Natural killer cell treated with Interleukin-12 subunit alpha and Interleukin-12 subunit beta and Interleukin-15 and Interleukin-18, amount 100 ng/mL, for 72 hours (primary cell): ENCODE results near the gene KDM3A. TPM values are rescaled to one million over a fixed set of nuclear protein-coding genes. Genes with fewer than 3 reads are reported as not detected.
A peak's percentile ranks its signal among the peaks of the same experiment; 100 is the strongest.
"Not testable (repeated sequence)": the region's sequence is repeated elsewhere in the genome, so short reads cannot be mapped to it uniquely, and the experiment has no call there.

Source experiments
- ATAC-seq, 2 donors: fragments of 150-1000 bp; cut with Tn5 transposase in 1 of 2; sonication (Bioruptor Pico), chemical (Tn5 transposase) in 1 of 2; 2 replicates each; pipeline ENCODE4 v1.10.0; 2021
- DNase-seq: peaks from one replicate; pipeline ENCODE4 v3.0.0; 2022; ENCODE audit warnings: low spot score
- H3K27ac Mint-ChIP-seq, 2 donors: 1 replicate in 1 of 2; 2 replicates in 1 of 2; pipeline ENCODE4 v1.8.0; 2022; ENCODE audit warnings: mixed read lengths in 2 of 2, mild to moderate bottlenecking in 1 of 2, moderate library complexity in 1 of 2
- H3K27me3 Mint-ChIP-seq, 2 donors: 1 replicate in 1 of 2; 2 replicates in 1 of 2; pipeline ENCODE4 v1.8.0; 2022; ENCODE audit warnings: mixed read lengths in 2 of 2
- H3K36me3 Mint-ChIP-seq: one replicate; pipeline ENCODE4 v1.8.0; 2022; ENCODE audit warnings: mixed read lengths
- H3K4me1 Mint-ChIP-seq, 2 donors: 1 replicate in 1 of 2; 2 replicates in 1 of 2; pipeline ENCODE4 v1.8.0; 2022; ENCODE audit warnings: low read depth in 2 of 2, mixed read lengths in 2 of 2, mild to moderate bottlenecking in 1 of 2
- H3K4me3 Mint-ChIP-seq: one replicate; pipeline ENCODE4 v1.8.0; 2022; ENCODE audit warnings: mixed read lengths
- H3K9me3 Mint-ChIP-seq: 2 replicates; pipeline ENCODE4 v1.8.0; 2022; ENCODE audit warnings: mixed read lengths
- total RNA-seq, 2 donors: library from RNA; stranded (reverse); gene quantifications; one replicate each; pipeline ENCODE4 v1.2.3, GENCODE V29; 2022

Gene KDM3A
- total RNA-seq, 2 donors from 2014 or later = 44.6 to 74.3 TPM

GRCh38 chr2:86476918-86477317, 35.7 kb downstream of the KDM3A start:
- H3K4me3 Mint-ChIP-seq = no peak overlapping the region
- no peaks in the 10 kb centered on the region for H3K9me3 Mint-ChIP-seq
- peaks cover 12 to 32% of the 10 kb centered on the region in 2 donors for H3K4me1 Mint-ChIP-seq
- ATAC-seq = no peak
- H3K27ac Mint-ChIP-seq = peak overlapping the region in 1 of 2 donors; percentile 11
- no peak for DNase-seq
- H3K27me3 Mint-ChIP-seq = no peaks in the 10 kb centered on the region
- peaks cover 54% of the 10 kb centered on the region for H3K36me3 Mint-ChIP-seq

- peaks cover 58% of the 10 kb centered on the region for H3K36me3 Mint-ChIP-seq
- no peaks in the 10 kb centered on the region for H3K9me3 Mint-ChIP-seq
- H3K4me3 Mint-ChIP-seq = no peak overlapping the region
- peaks cover 12 to 33% of the 10 kb centered on the region in 2 donors for H3K4me1 Mint-ChIP-seq
- DNase-seq = no peak
- no peak overlapping the region for H3K27ac Mint-ChIP-seq
- H3K27me3 Mint-ChIP-seq = no peaks in the 10 kb centered on the region
- no peak for ATAC-seq
Observed at GRCh38 chr2:86477349-86477748, 36.2 kb downstream of the KDM3A start.

- no peak for DNase-seq
- Mint-ChIP-seq H3K9me3 (no peaks in the 10 kb centered on the region), H3K36me3 (peaks cover 65% of the 10 kb centered on the region), H3K4me1 (peaks cover 9 to 25% of the 10 kb centered on the region in 2 donors), H3K4me3 (no peak overlapping the region), H3K27ac (peak overlapping the region in 1 of 2 donors; percentile 21), H3K27me3 (no peaks in the 10 kb centered on the region)
- ATAC-seq = no peak
Observed at GRCh38 chr2:86480105-86480504, 38.9 kb downstream of the KDM3A start.

- no peak for DNase-seq
- no peak overlapping the region for H3K4me3 Mint-ChIP-seq
- peak in 1 of 2 donors; percentile 27 for ATAC-seq
- H3K36me3 Mint-ChIP-seq = peaks cover 70% of the 10 kb centered on the region
- no peaks in the 10 kb centered on the region for H3K27me3 Mint-ChIP-seq
- peak overlapping the region in 1 of 2 donors; percentile 40 for H3K27ac Mint-ChIP-seq
- H3K9me3 Mint-ChIP-seq = no peaks in the 10 kb centered on the region
- peaks cover 16 to 35% of the 10 kb centered on the region in 2 donors for H3K4me1 Mint-ChIP-seq
Observed at GRCh38 chr2:86482034-86482433, 40.9 kb downstream of the KDM3A start.

- no peak for ATAC-seq
- H3K27ac Mint-ChIP-seq = peak overlapping the region; percentile 69 to 83
- H3K9me3 Mint-ChIP-seq = no peaks in the 10 kb centered on the region
- no peaks in the 10 kb centered on the region for H3K27me3 Mint-ChIP-seq
- peaks cover 70% of the 10 kb centered on the region for H3K36me3 Mint-ChIP-seq
- H3K4me1 Mint-ChIP-seq = peaks cover 20 to 41% of the 10 kb centered on the region in 2 donors
- no peak for DNase-seq
- H3K4me3 Mint-ChIP-seq = no peak overlapping the region
Observed at GRCh38 chr2:86484385-86484784, 43.2 kb downstream of the KDM3A start.

- H3K4me3 Mint-ChIP-seq = no peak overlapping the region
Observed at GRCh38 chr2:86485103-86485502, 43.9 kb downstream of the KDM3A start.

GRCh38 chr2:86485802-86486201, 44.6 kb downstream of the KDM3A start:
- DNase-seq (no peak), ATAC-seq (no peak)
- no peaks in the 10 kb centered on the region for H3K9me3 Mint-ChIP-seq
- no peaks in the 10 kb centered on the region for H3K27me3 Mint-ChIP-seq
- peak overlapping the region; percentile 21 for H3K4me3 Mint-ChIP-seq
- peaks cover 21 to 30% of the 10 kb centered on the region in 2 donors for H3K4me1 Mint-ChIP-seq
- H3K27ac Mint-ChIP-seq = peak overlapping the region; percentile 69 to 83
- peaks cover 69% of the 10 kb centered on the region for H3K36me3 Mint-ChIP-seq

More at GRCh38 chr2:86485103-86485502, 43.9 kb downstream of the KDM3A start:
- DNase-seq (no peak), ATAC-seq (no peak)
- Mint-ChIP-seq H3K4me1 (peaks cover 21 to 37% of the 10 kb centered on the region in 2 donors), H3K27ac (peak overlapping the region; percentile 69 to 83), H3K27me3 (no peaks in the 10 kb centered on the region), H3K9me3 (no peaks in the 10 kb centered on the region), H3K36me3 (peaks cover 70% of the 10 kb centered on the region)

- H3K27ac Mint-ChIP-seq = peak overlapping the region in 1 of 2 donors; percentile 83
- ATAC-seq = no peak
Observed at GRCh38 chr2:86487062-86487461, 45.9 kb downstream of the KDM3A start.

GRCh38 chr2:86488561-86489250, 47.5 kb downstream of the KDM3A start:
- ATAC-seq (no peak), DNase-seq (no peak)
- peaks cover 20 to 24% of the 10 kb centered on the region in 2 donors for H3K4me1 Mint-ChIP-seq
- H3K9me3 Mint-ChIP-seq = no peaks in the 10 kb centered on the region
- no peak overlapping the region for H3K4me3 Mint-ChIP-seq
- H3K27ac Mint-ChIP-seq = peak overlapping the region; percentile 34 to 35
- H3K27me3 Mint-ChIP-seq = no peaks in the 10 kb centered on the region
- peaks cover 65% of the 10 kb centered on the region for H3K36me3 Mint-ChIP-seq

More at GRCh38 chr2:86487062-86487461, 45.9 kb downstream of the KDM3A start:
- Mint-ChIP-seq H3K4me3 (no peak overlapping the region), H3K36me3 (peaks cover 70% of the 10 kb centered on the region), H3K4me1 (peaks cover 21 to 25% of the 10 kb centered on the region in 2 donors), H3K9me3 (no peaks in the 10 kb centered on the region), H3K27me3 (no peaks in the 10 kb centered on the region)
- no peak for DNase-seq

GRCh38 chr2:86489542-86489941, 48.4 kb downstream of the KDM3A start:
- no peaks in the 10 kb centered on the region for H3K27me3 Mint-ChIP-seq
- H3K36me3 Mint-ChIP-seq = peaks cover 61% of the 10 kb centered on the region
- H3K4me3 Mint-ChIP-seq = no peak overlapping the region
- peaks cover 24 to 29% of the 10 kb centered on the region in 2 donors for H3K4me1 Mint-ChIP-seq
- DNase-seq (no peak), ATAC-seq (no peak)
- H3K27ac Mint-ChIP-seq = peak overlapping the region in 1 of 2 donors; percentile 35
- no peaks in the 10 kb centered on the region for H3K9me3 Mint-ChIP-seq

GRCh38 chr2:86490245-86490644, 49.1 kb downstream of the KDM3A start:
- Mint-ChIP-seq H3K9me3 (no peaks in the 10 kb centered on the region), H3K4me3 (no peak overlapping the region), H3K27ac (no peak overlapping the region), H3K36me3 (peaks cover 59% of the 10 kb centered on the region), H3K4me1 (peaks cover 26 to 30% of the 10 kb centered on the region in 2 donors), H3K27me3 (no peaks in the 10 kb centered on the region)
- ATAC-seq = no peak
- DNase-seq = no peak

- Mint-ChIP-seq H3K36me3 (peaks cover 58% of the 10 kb centered on the region), H3K4me1 (peaks cover 22 to 29% of the 10 kb centered on the region in 2 donors), H3K4me3 (no peak overlapping the region), H3K9me3 (no peaks in the 10 kb centered on the region), H3K27me3 (no peaks in the 10 kb centered on the region), H3K27ac (no peak overlapping the region)
- DNase-seq = no peak
- no peak for ATAC-seq
Observed at GRCh38 chr2:86491088-86491487, 49.9 kb downstream of the KDM3A start.

GRCh38 chr2:86492048-86492453, 50.9 kb downstream of the KDM3A start:
- Mint-ChIP-seq H3K4me3 (no peak overlapping the region), H3K27ac (no peak overlapping the region), H3K36me3 (peaks cover 58% of the 10 kb centered on the region), H3K27me3 (no peaks in the 10 kb centered on the region), H3K9me3 (no peaks in the 10 kb centered on the region), H3K4me1 (peaks cover 21 to 24% of the 10 kb centered on the region in 2 donors)
- DNase-seq (no peak), ATAC-seq (no peak)

GRCh38 chr2:86496391-86496790, 55.2 kb downstream of the KDM3A start:
- ATAC-seq, H3K4me3 Mint-ChIP-seq, H3K27me3 Mint-ChIP-seq, DNase-seq, H3K9me3 Mint-ChIP-seq: not testable (repeated sequence)
- Mint-ChIP-seq H3K4me1 (peaks cover 18 to 30% of the 10 kb centered on the region in 2 donors), H3K27ac (peak overlapping the region; percentile 25 to 26), H3K36me3 (peaks cover 68% of the 10 kb centered on the region)
